Gastroesophageal sphincter (tissue), 3 donors: Measurements from ENCODE around the gene CSMD2.

Experiments
- EP300 ChIP-seq: sonication (generic); formaldehyde crosslinking; IDR thresholded peaks from one replicate; pipeline ENCODE4 v1.6.1; 2017; ENCODE audit warnings: antibody characterized with exemption, mild to moderate bottlenecking
- POLR2A ChIP-seq, 2 donors: fragments of 450-650 bp; IDR thresholded peaks; one replicate each; pipeline ENCODE4 v1.6.1; 2017; ENCODE audit warnings: antibody characterized with exemption in 2 of 2, mild to moderate bottlenecking in 2 of 2, moderate library complexity in 1 of 2
- POLR2AphosphoS5 ChIP-seq: sonication (generic); formaldehyde crosslinking; IDR thresholded peaks from one replicate; pipeline ENCODE4 v1.6.1; 2017; ENCODE audit warnings: antibody characterized with exemption
- TF ChIP-seq, protein P1 (sequence below), 4 experiments: fragments of 200-600 bp in 2 of 4; fragments of 450-650 bp in 2 of 4; sonication (generic) in 1 of 4; IDR thresholded peaks; one replicate each; pipeline ENCODE4 v1.5.1; 2017 to 2019; ENCODE audit warnings: antibody characterized with exemption in 4 of 4, mild to moderate bottlenecking in 2 of 4, moderate library complexity in 2 of 4

DNA sequence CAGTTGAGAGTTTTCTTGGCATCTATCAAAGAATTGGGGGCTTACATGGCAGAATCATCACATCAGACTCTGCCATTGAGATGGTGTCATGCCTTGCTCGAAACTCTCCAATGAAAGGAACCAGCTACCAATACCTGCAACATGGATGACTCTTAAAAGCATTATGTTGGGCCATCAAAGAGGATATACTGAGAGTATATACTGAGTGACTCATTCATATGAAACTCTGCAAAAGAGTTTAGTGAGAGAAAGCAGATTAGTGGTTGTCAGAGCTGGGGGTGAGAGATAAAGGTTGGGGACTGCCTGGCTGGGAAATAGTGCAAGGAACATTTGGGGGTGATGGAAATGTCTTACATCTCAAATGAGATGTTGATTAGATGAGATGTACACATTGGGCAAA, 315.8 kb downstream of the CSMD2 start:
- TF ChIP-seq, protein P1, sequence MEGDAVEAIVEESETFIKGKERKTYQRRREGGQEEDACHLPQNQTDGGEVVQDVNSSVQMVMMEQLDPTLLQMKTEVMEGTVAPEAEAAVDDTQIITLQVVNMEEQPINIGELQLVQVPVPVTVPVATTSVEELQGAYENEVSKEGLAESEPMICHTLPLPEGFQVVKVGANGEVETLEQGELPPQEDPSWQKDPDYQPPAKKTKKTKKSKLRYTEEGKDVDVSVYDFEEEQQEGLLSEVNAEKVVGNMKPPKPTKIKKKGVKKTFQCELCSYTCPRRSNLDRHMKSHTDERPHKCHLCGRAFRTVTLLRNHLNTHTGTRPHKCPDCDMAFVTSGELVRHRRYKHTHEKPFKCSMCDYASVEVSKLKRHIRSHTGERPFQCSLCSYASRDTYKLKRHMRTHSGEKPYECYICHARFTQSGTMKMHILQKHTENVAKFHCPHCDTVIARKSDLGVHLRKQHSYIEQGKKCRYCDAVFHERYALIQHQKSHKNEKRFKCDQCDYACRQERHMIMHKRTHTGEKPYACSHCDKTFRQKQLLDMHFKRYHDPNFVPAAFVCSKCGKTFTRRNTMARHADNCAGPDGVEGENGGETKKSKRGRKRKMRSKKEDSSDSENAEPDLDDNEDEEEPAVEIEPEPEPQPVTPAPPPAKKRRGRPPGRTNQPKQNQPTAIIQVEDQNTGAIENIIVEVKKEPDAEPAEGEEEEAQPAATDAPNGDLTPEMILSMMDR (IDR thresholded peaks at IDR 0.05): no peak
- TF ChIP-seq POLR2A (IDR thresholded peaks at IDR 0.05): no peak
- TF ChIP-seq POLR2AphosphoS5: no peak
- no peak for TF ChIP-seq EP300
